Effector memory CD8-positive, alpha-beta T cell (primary cell): ENCODE results near the gene GPR42.
A peak's percentile ranks its signal among the peaks of the same experiment; 100 is the strongest.

Source experiments
- ATAC-seq: fragments of 150-1000 bp; cut with Tn5 transposase; replicated peaks from 2 replicates; pipeline ENCODE4 v1.10.0; 2021; ENCODE audit warnings: mild to moderate bottlenecking, moderate library complexity
- DNase-seq, 3 experiments: peaks; one replicate each; pipeline ENCODE4 v3.0.0; 2021
- H3K27ac Mint-ChIP-seq, 2 donors: one replicate each; pipeline ENCODE4 v1.8.0; 2022; ENCODE audit warnings: mild to moderate bottlenecking in 2 of 2, mixed read lengths in 2 of 2, moderate library complexity in 2 of 2
- H3K27me3 Mint-ChIP-seq, 2 donors: one replicate each; pipeline ENCODE4 v1.8.0; 2022; ENCODE audit warnings: mixed read lengths in 2 of 2
- H3K36me3 Mint-ChIP-seq: one replicate; pipeline ENCODE4 v1.8.0; 2022; ENCODE audit warnings: mild to moderate bottlenecking, moderate library complexity, mixed read lengths; ENCODE audit not compliant: insufficient read depth
- H3K4me1 Mint-ChIP-seq, 2 donors: one replicate each; pipeline ENCODE4 v1.8.0; 2022; ENCODE audit warnings: low read depth in 2 of 2, mixed read lengths in 2 of 2
- H3K4me3 Mint-ChIP-seq, 2 donors: one replicate each; pipeline ENCODE4 v1.8.0; 2022; ENCODE audit warnings: mild to moderate bottlenecking in 2 of 2, mixed read lengths in 2 of 2, moderate library complexity in 2 of 2
- H3K9me3 Mint-ChIP-seq, 2 donors: one replicate each; pipeline ENCODE4 v1.8.0; 2022; ENCODE audit warnings: mixed read lengths in 2 of 2
- total RNA-seq, 9 experiments: gene quantifications; one replicate each; lab custom pipeline; 2026; lab: John Stamatoyannopoulos, UW

GPR42 gene
- 0 reads per million in 9 experiments for total RNA-seq

GRCh38 chr19:35370722-35371121, at the start of gene GPR42:
TSS of gene GPR42 (plus strand) at chr19:35371068. CDS start at chr19:35371360, 292 bp downstream.
- no peaks in the 10 kb centered on the region for H3K36me3 Mint-ChIP-seq
- H3K27me3 Mint-ChIP-seq, result peaks cover 13 to 36% of the 10 kb centered on the region in 2 donors
- peaks cover 0 to 2% of the 10 kb centered on the region in 2 donors for H3K4me1 Mint-ChIP-seq
- no peak within 1 kb of the TSS for H3K27ac Mint-ChIP-seq
- ATAC-seq (no peak), DNase-seq (no peak)
- H3K4me3 Mint-ChIP-seq, result no peak within 1 kb of the TSS
- H3K9me3 Mint-ChIP-seq, result no peaks in the 10 kb centered on the region

GRCh38 chr19:35321291-35321690, 49.6 kb upstream of the GPR42 start:
- Mint-ChIP-seq H3K9me3 (peaks cover 0 to 2% of the 10 kb centered on the region in 2 donors), H3K27ac (no peak overlapping the region), H3K4me3 (no peak overlapping the region), H3K36me3 (no peaks in the 10 kb centered on the region), H3K27me3 (peaks cover 12 to 21% of the 10 kb centered on the region in 2 donors), H3K4me1 (peaks cover 0 to 7% of the 10 kb centered on the region in 2 donors)
- DNase-seq (no peak), ATAC-seq (no peak)

- ATAC-seq (no peak), DNase-seq (no peak)
- Mint-ChIP-seq H3K27me3 (peaks cover 12 to 21% of the 10 kb centered on the region in 2 donors), H3K4me1 (peaks cover 0 to 7% of the 10 kb centered on the region in 2 donors), H3K36me3 (no peaks in the 10 kb centered on the region), H3K27ac (no peak overlapping the region), H3K9me3 (peaks cover 0 to 2% of the 10 kb centered on the region in 2 donors), H3K4me3 (no peak overlapping the region)
These were observed 48.9 kb upstream of the GPR42 start for GRCh38 chr19:35322014-35322413.

GRCh38 chr19:35327642-35328041, 43.2 kb upstream of the GPR42 start:
- Mint-ChIP-seq H3K27me3 (peaks cover 34 to 45% of the 10 kb centered on the region in 2 donors), H3K9me3 (no peaks in the 10 kb centered on the region), H3K27ac (no peak overlapping the region), H3K4me1 (peaks cover 0 to 2% of the 10 kb centered on the region in 2 donors), H3K4me3 (no peak overlapping the region), H3K36me3 (no peaks in the 10 kb centered on the region)
- DNase-seq (no peak), ATAC-seq (no peak)

- H3K4me3 Mint-ChIP-seq, result peak within 1 kb of the TSS in 1 of 2 donors; percentile 22
These were observed 42.0 kb upstream of the GPR42 start, which contains the start of gene CD22 for GRCh38 chr19:35328851-35329285. TSS of gene CD22 (plus strand) at chr19:35329187. CDS start at chr19:35332041, 2,854 bp downstream.

GRCh38 chr19:35329323-35329722, 41.5 kb upstream of the GPR42 start:
- Mint-ChIP-seq H3K4me3 (peak overlapping the region in 1 of 2 donors; percentile 22), H3K27ac (no peak overlapping the region), H3K9me3 (no peaks in the 10 kb centered on the region), H3K27me3 (peaks cover 51 to 61% of the 10 kb centered on the region in 2 donors), H3K4me1 (peaks cover 0 to 2% of the 10 kb centered on the region in 2 donors), H3K36me3 (peaks cover 3% of the 10 kb centered on the region)
- ATAC-seq (no peak), DNase-seq (no peak)

More at GRCh38 chr19:35328851-35329285, 42.0 kb upstream of the GPR42 start, which contains the start of gene CD22:
- Mint-ChIP-seq H3K4me1 (peaks cover 0 to 2% of the 10 kb centered on the region in 2 donors), H3K36me3 (peaks cover 3% of the 10 kb centered on the region), H3K27ac (no peak within 1 kb of the TSS), H3K9me3 (no peaks in the 10 kb centered on the region), H3K27me3 (peaks cover 46 to 57% of the 10 kb centered on the region in 2 donors)
- DNase-seq, result no peak
- ATAC-seq, result peak; percentile 48

GRCh38 chr19:35330475-35330874, 40.4 kb upstream of the GPR42 start:
- DNase-seq (no peak), ATAC-seq (peak; percentile 62)
- no peak overlapping the region for H3K4me3 Mint-ChIP-seq
- H3K27me3 Mint-ChIP-seq, result peaks cover 58 to 69% of the 10 kb centered on the region in 2 donors
- no peaks in the 10 kb centered on the region for H3K9me3 Mint-ChIP-seq
- H3K27ac Mint-ChIP-seq, result no peak overlapping the region
- H3K4me1 Mint-ChIP-seq, result peaks cover 0 to 2% of the 10 kb centered on the region in 2 donors
- peaks cover 3% of the 10 kb centered on the region for H3K36me3 Mint-ChIP-seq

- Mint-ChIP-seq H3K4me1 (peaks cover 0 to 2% of the 10 kb centered on the region in 2 donors), H3K27me3 (peaks cover 66 to 79% of the 10 kb centered on the region in 2 donors), H3K4me3 (no peak overlapping the region)
These were observed 39.2 kb upstream of the GPR42 start for GRCh38 chr19:35331551-35332214.

GRCh38 chr19:35332817-35333216, 38.1 kb upstream of the GPR42 start:
- Mint-ChIP-seq H3K27me3 (peaks cover 71 to 84% of the 10 kb centered on the region in 2 donors), H3K4me1 (peaks cover 0 to 2% of the 10 kb centered on the region in 2 donors), H3K36me3 (peaks cover 5% of the 10 kb centered on the region), H3K27ac (no peak overlapping the region), H3K9me3 (no peaks in the 10 kb centered on the region), H3K4me3 (no peak overlapping the region)
- ATAC-seq (peak; percentile 31), DNase-seq (no peak)

More at GRCh38 chr19:35331551-35332214, 39.2 kb upstream of the GPR42 start:
- no peaks in the 10 kb centered on the region for H3K9me3 Mint-ChIP-seq
- DNase-seq, result no peak
- peaks cover 3% of the 10 kb centered on the region for H3K36me3 Mint-ChIP-seq
- ATAC-seq, result no peak
- no peak overlapping the region for H3K27ac Mint-ChIP-seq

GRCh38 chr19:35334144-35334753, 36.6 kb upstream of the GPR42 start:
- H3K4me3 Mint-ChIP-seq, result no peak overlapping the region

GRCh38 chr19:35336166-35336955, 34.5 kb upstream of the GPR42 start:
- Mint-ChIP-seq H3K4me3 (no peak overlapping the region), H3K27me3 (peaks cover 56 to 74% of the 10 kb centered on the region in 2 donors), H3K27ac (no peak overlapping the region), H3K4me1 (no peaks in the 10 kb centered on the region), H3K36me3 (peaks cover 5% of the 10 kb centered on the region), H3K9me3 (no peaks in the 10 kb centered on the region)
- DNase-seq, result no peak
- no peak for ATAC-seq

More at GRCh38 chr19:35334144-35334753, 36.6 kb upstream of the GPR42 start:
- no peak for DNase-seq
- Mint-ChIP-seq H3K27me3 (peaks cover 64 to 80% of the 10 kb centered on the region in 2 donors), H3K4me1 (peaks cover 0 to 2% of the 10 kb centered on the region in 2 donors), H3K27ac (no peak overlapping the region), H3K36me3 (peaks cover 5% of the 10 kb centered on the region), H3K9me3 (no peaks in the 10 kb centered on the region)
- no peak for ATAC-seq

GRCh38 chr19:35337097-35337983, 33.5 kb upstream of the GPR42 start:
- DNase-seq (no peak), ATAC-seq (no peak)
- Mint-ChIP-seq H3K27me3 (peaks cover 56 to 69% of the 10 kb centered on the region in 2 donors), H3K4me3 (no peak overlapping the region), H3K27ac (no peak overlapping the region), H3K9me3 (no peaks in the 10 kb centered on the region), H3K4me1 (peaks cover 0 to under 1% of the 10 kb centered on the region in 2 donors), H3K36me3 (peaks cover 5% of the 10 kb centered on the region)
